Measurements from ENCODE around the gene OR51B2. TPM values are rescaled to one million over a fixed set of nuclear protein-coding genes. Genes with fewer than 3 reads are reported as not detected.

The OR51B2 gene
- total RNA-seq, 1 donor from 2014 or later, result not detected

DNA sequence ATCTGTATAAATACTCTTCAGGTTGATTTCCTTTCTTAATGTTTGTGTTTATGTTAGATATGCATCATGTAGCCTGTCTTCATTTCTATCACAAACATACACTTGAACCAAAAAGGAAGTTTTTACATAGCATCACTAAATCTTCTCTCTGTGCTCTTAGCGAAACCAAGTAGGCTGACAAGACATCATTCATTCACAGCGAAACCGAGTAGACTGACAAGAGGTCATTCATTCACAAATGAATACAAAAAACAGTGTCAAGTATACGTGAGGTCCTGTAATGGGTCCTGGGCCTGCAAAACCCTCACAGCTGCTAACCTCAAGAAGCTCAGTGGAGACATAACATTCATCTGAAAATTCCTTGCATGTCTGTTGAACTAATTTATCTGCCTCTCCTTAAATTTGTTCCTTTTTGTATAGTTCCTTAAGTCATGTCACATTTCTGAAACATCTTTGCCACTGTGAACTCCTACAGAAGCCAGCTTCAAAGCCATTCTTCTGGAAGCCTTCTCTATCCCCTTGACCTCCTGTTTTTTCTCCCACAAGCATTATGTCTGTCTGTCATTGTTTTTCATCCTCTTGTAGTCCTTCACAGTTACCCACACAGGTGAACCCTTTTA is 44.5 kb downstream of the OR51B2 start:
- H3K27me3 ChIP-seq (ENCODE audit: low read depth), result no peaks in the 10 kb centered on the region
- intact Hi-C loops (cut with DNase I), result no loop called here
- H3K4me1 ChIP-seq, result no peaks in the 10 kb centered on the region
- TF ChIP-seq, protein P1, sequence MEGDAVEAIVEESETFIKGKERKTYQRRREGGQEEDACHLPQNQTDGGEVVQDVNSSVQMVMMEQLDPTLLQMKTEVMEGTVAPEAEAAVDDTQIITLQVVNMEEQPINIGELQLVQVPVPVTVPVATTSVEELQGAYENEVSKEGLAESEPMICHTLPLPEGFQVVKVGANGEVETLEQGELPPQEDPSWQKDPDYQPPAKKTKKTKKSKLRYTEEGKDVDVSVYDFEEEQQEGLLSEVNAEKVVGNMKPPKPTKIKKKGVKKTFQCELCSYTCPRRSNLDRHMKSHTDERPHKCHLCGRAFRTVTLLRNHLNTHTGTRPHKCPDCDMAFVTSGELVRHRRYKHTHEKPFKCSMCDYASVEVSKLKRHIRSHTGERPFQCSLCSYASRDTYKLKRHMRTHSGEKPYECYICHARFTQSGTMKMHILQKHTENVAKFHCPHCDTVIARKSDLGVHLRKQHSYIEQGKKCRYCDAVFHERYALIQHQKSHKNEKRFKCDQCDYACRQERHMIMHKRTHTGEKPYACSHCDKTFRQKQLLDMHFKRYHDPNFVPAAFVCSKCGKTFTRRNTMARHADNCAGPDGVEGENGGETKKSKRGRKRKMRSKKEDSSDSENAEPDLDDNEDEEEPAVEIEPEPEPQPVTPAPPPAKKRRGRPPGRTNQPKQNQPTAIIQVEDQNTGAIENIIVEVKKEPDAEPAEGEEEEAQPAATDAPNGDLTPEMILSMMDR (IDR thresholded peaks at IDR 0.05), result no peak
- no peak overlapping the region for H3K4me3 ChIP-seq
- ATAC-seq (no peak), DNase-seq (no peak)
- H3K36me3 ChIP-seq, result no peaks in the 10 kb centered on the region
- no peak overlapping the region for H3K27ac ChIP-seq
- no peaks in the 10 kb centered on the region for H3K9me3 ChIP-seq

DNA sequence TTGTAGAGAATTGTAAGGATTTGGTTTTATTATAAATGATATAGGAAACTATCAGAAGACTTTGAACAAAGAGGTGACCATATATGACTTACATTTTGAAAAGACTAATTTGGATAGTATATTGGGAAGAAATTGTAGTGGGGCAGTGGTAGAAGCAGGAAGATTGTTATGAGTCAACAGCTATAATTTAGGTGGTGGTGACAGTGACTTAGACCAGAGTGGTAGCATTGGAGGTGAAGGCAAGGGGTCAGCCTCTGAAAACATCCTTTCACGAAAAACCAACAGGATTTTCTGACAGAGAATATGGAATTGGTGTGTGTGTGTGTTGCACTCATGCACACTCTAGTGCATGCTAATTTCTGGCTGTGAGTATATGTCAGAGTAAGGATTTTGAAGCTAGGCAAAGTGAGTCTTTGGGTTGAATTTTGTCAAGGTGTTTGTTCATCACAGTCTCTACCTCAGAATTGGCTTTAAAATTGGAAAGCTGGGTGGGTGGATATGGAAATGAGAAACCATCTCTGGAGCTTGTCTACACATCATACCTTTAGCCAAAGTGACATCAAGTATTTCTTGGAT is 46.2 kb downstream of the OR51B2 start:
- intact Hi-C loops (cut with DNase I), result no loop called here
- no peaks in the 10 kb centered on the region for H3K27me3 ChIP-seq (ENCODE audit: low read depth)
- H3K27ac ChIP-seq, result no peak overlapping the region
- no peaks in the 10 kb centered on the region for H3K4me1 ChIP-seq
- no peak for DNase-seq
- no peak for ATAC-seq
- TF ChIP-seq, protein P1 (IDR thresholded peaks at IDR 0.05), result no peak
- no peak overlapping the region for H3K4me3 ChIP-seq
- H3K9me3 ChIP-seq, result no peaks in the 10 kb centered on the region
- no peaks in the 10 kb centered on the region for H3K36me3 ChIP-seq

DNA sequence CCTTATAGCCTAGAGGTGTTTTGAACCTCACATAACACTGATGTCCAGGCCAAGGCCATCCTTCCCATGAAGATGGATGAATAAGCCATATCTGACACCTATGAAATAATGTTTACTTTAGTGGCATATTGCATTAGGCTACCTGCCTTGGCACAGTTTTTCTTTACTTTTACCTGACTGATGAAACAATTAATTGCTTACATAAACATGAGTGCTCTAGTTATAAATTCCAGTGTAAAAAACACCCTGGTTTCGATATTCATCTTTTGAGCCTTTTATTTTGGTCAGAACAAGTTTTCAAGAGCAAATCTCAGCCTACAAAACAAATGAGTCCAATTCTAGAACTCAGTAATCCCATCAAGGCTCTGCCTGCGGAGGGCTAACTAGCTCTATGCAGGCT is 47.4 kb downstream of the OR51B2 start:
- Histone ChIP-seq H3K4me1 (no peaks in the 10 kb centered on the region), H3K27ac (no peak overlapping the region), H3K9me3 (no peaks in the 10 kb centered on the region), H3K4me3 (no peak overlapping the region), H3K27me3 (ENCODE audit: low read depth) (no peaks in the 10 kb centered on the region), H3K36me3 (no peaks in the 10 kb centered on the region)
- DNase-seq (no peak), ATAC-seq (no peak)
- intact Hi-C loops (cut with DNase I), result no loop called here
- TF ChIP-seq, protein P1 (IDR thresholded peaks at IDR 0.05), result no peak

DNA sequence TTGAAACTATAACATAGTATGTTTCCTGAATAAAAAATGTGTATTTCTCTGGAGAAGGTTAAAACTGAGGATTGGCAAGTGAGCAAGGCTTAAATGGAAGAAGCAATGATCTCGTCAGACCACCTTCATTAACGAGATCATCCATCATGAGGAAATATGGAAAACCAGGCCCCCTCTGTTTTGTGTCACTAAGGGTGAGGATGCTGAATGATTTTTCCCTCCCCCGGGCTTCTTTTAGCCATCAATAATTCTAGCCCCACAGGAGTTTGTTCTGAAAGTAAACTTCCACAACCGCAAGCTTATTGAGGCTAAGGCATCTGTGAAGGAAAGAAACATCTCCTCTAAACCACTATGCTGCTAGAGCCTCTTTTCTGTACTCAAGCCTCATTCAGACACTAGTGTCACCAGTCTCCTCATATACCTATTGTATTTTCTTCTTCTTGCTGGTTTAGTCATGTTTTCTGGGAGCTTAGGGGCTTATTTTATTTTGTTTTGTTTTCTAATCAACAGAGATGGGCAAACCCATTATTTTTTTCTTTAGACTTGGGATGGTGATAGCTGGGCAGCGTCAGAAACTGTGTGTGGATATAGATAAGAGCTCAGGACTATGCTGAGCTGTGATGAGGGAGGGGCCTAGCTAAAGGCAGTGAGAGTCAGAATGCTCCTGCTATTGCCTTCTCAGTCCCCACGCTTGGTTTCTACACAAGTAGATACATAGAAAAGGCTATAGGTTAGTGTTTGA is 48.6 kb downstream of the OR51B2 start:
- ATAC-seq (no peak), DNase-seq (no peak)
- TF ChIP-seq, protein P1 (IDR thresholded peaks at IDR 0.05), result no peak
- Histone ChIP-seq H3K4me1 (no peaks in the 10 kb centered on the region), H3K27me3 (ENCODE audit: low read depth) (no peaks in the 10 kb centered on the region), H3K4me3 (no peak overlapping the region), H3K9me3 (no peaks in the 10 kb centered on the region), H3K36me3 (no peaks in the 10 kb centered on the region), H3K27ac (no peak overlapping the region)
- intact Hi-C loops (cut with DNase I), result no loop called here

DNA sequence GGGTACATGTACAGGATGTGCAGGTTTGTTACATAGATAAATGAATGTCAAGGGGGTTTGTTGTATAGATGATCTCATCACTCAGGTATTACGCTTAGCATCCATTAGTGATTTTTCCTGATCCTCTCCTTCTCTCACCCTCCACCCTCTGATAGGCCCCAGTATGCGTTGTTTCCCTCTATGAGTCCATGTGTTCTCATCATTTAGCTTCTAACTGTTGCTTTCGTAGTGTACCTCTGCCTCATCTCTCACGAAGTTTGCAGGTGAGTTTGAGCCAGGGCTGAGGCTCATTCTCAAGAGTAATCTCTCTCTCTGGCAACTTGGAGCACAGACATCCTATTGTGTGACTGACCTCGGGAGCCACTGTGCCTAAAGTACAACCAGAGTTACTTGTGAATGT is 49.7 kb downstream of the OR51B2 start:
- ATAC-seq (no peak), DNase-seq (no peak)
- intact Hi-C loops (cut with DNase I), result no loop called here
- Histone ChIP-seq H3K36me3 (no peaks in the 10 kb centered on the region), H3K27ac (no peak overlapping the region), H3K9me3 (no peaks in the 10 kb centered on the region), H3K4me1 (no peaks in the 10 kb centered on the region), H3K27me3 (ENCODE audit: low read depth) (no peaks in the 10 kb centered on the region), H3K4me3 (no peak overlapping the region)
- TF ChIP-seq, protein P1 (IDR thresholded peaks at IDR 0.05), result no peak

Other genes with a start within 250 kb of the OR51B2 start
- gene OR52A5, start 185.9 kb downstream of the OR51B2 start, total RNA-seq, result not detected
- gene OR52A1, start 169.5 kb downstream of the OR51B2 start, total RNA-seq, result not detected
- not detected for gene OR51V1, start 123.6 kb downstream of the OR51B2 start, total RNA-seq
- 323 TPM for gene HBB, start 97.2 kb downstream of the OR51B2 start, total RNA-seq
- not detected for gene HBD, start 89.8 kb downstream of the OR51B2 start, total RNA-seq
- not detected for gene HBG1, start 74.4 kb downstream of the OR51B2 start, total RNA-seq
- gene HBG2, start 69.5 kb downstream of the OR51B2 start, total RNA-seq, result 0.89 TPM
- gene HBE1, start 54.4 kb downstream of the OR51B2 start, total RNA-seq, result not detected
- gene OR51B4, start 22.4 kb downstream of the OR51B2 start, total RNA-seq, result not detected
- not detected for gene OR51B5, start 19.2 kb upstream of the OR51B2 start, total RNA-seq
- not detected for gene OR51B6, start 27.2 kb upstream of the OR51B2 start, total RNA-seq
- not detected for gene OR51M1, start 59.5 kb upstream of the OR51B2 start, total RNA-seq
- gene OR51Q1, start 97.8 kb upstream of the OR51B2 start, total RNA-seq, result not detected
- 0.41 TPM for gene OR51I1, start 117.2 kb upstream of the OR51B2 start, total RNA-seq
- not detected for gene OR51I2, start 125.0 kb upstream of the OR51B2 start, total RNA-seq
- not detected for gene OR52D1, start 164.4 kb upstream of the OR51B2 start, total RNA-seq
- gene UBQLN3, start 185.7 kb upstream of the OR51B2 start, total RNA-seq, result 0.50 TPM
- gene UBQLNL, start 192.4 kb upstream of the OR51B2 start, total RNA-seq, result 1.1 TPM
- 0.35 TPM for gene OR52H1, start 224.2 kb upstream of the OR51B2 start, total RNA-seq

Data from lower lobe of right lung (tissue), 2 donors.